Myocyte (in vitro differentiated cells): ENCODE results near the gene ANKK1. TPM values are rescaled to one million over a fixed set of nuclear protein-coding genes. Genes with fewer than 3 reads are reported as not detected.
A peak's percentile ranks its signal among the peaks of the same experiment; 100 is the strongest.

Experiments
- DNase-seq: peaks from one replicate; pipeline ENCODE4 v3.0.0-alpha.2; 2012; ENCODE audit warnings: low read depth
- total RNA-seq: library from RNA; depleted of rRNA; stranded (reverse); fragments of >200 nt; gene quantifications from 2 replicates; pipeline ENCODE4 v1.2.3, GENCODE V29; 2014

Gene ANKK1
- total RNA-seq, 1 donor from 2014 or later: not detected

- no peak for DNase-seq
Observed at GRCh38 chr11:113376156-113376555, 11.4 kb upstream of the ANKK1 start.

GRCh38 chr11:113377681-113378412 is 9.7 kb upstream of the ANKK1 start:
- no peak for DNase-seq

GRCh38 chr11:113378692-113379091 is 8.9 kb upstream of the ANKK1 start:
- no peak for DNase-seq

- DNase-seq: peak; percentile 15
Observed at GRCh38 chr11:113382121-113382520, 5.5 kb upstream of the ANKK1 start.

GRCh38 chr11:113384551-113384950 is 3.0 kb upstream of the ANKK1 start:
- peak; percentile 83 for DNase-seq

GRCh38 chr11:113385749-113386148 is 1.8 kb upstream of the ANKK1 start:
- DNase-seq: no peak

- no peak for DNase-seq
Observed at GRCh38 chr11:113386866-113387265, 713 bp upstream of the ANKK1 start.

- DNase-seq: no peak
Observed at GRCh38 chr11:113389272-113389671, 1.7 kb downstream of the ANKK1 start.

GRCh38 chr11:113392236-113392921 is 4.8 kb downstream of the ANKK1 start:
- no peak for DNase-seq

- DNase-seq: no peak
Observed at GRCh38 chr11:113393501-113393985, 6.0 kb downstream of the ANKK1 start.

GRCh38 chr11:113394919-113395318 is 7.3 kb downstream of the ANKK1 start:
- no peak for DNase-seq

- DNase-seq: no peak
Observed at GRCh38 chr11:113395782-113396336, 8.3 kb downstream of the ANKK1 start.

- no peak for DNase-seq
Observed at GRCh38 chr11:113396690-113397089, 9.1 kb downstream of the ANKK1 start.

- no peak for DNase-seq
Observed at GRCh38 chr11:113397212-113397611, 9.6 kb downstream of the ANKK1 start.

GRCh38 chr11:113397821-113398220 is 10.2 kb downstream of the ANKK1 start:
- no peak for DNase-seq

- DNase-seq: no peak
Observed at GRCh38 chr11:113398669-113399430, 11.3 kb downstream of the ANKK1 start.

GRCh38 chr11:113400631-113401230 is 13.2 kb downstream of the ANKK1 start:
- no peak for DNase-seq

- DNase-seq: peak; percentile 97
Observed at GRCh38 chr11:113401718-113402117, 14.1 kb downstream of the ANKK1 start.

- DNase-seq: no peak
Observed at GRCh38 chr11:113404859-113405430, 17.4 kb downstream of the ANKK1 start.

GRCh38 chr11:113405724-113406478 is 18.3 kb downstream of the ANKK1 start:
- no peak for DNase-seq
